D721Med (cell line): ENCODE measurements around the gene CHMP4A.

Experiments
- DNase-seq: peaks from one replicate; pipeline ENCODE4 v3.0.0; 2011; ENCODE audit warnings: low spot score; ENCODE audit not compliant: insufficient read length
- FAIRE-seq: peaks from 2 replicates; lab custom pipeline; 2011; peaks lifted over from hg19 to GRCh38; lab: Jason Lieb, UNC
- TF ChIP-seq, protein P1 (sequence below): IDR thresholded peaks from 2 replicates; pipeline ENCODE4 v1.5.1; 2012; ENCODE audit warnings: mild to moderate bottlenecking, control low read depth; ENCODE audit not compliant: insufficient read depth; ENCODE audit errors: missing control alignments

Gene CHMP4A

DNA sequence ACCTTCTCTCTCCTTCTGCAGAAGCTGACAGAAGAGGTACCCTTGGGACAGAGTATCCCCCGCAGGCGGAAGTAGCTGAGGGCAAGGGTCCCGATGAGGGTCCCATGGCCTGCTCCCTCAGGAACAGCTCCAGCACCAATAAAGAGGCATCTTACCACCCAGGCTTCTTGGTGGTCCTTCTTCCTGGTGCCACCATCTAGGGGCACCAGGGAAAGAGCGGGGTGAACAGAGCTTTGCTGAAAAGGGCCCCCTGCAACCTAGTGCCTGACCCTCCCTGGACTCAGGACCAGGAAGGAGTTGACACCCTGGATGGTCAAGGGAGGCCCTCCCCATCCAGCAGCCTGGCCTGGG, 52.8 kb downstream of the CHMP4A start:
- DNase-seq = no peak
- TF ChIP-seq, protein P1, sequence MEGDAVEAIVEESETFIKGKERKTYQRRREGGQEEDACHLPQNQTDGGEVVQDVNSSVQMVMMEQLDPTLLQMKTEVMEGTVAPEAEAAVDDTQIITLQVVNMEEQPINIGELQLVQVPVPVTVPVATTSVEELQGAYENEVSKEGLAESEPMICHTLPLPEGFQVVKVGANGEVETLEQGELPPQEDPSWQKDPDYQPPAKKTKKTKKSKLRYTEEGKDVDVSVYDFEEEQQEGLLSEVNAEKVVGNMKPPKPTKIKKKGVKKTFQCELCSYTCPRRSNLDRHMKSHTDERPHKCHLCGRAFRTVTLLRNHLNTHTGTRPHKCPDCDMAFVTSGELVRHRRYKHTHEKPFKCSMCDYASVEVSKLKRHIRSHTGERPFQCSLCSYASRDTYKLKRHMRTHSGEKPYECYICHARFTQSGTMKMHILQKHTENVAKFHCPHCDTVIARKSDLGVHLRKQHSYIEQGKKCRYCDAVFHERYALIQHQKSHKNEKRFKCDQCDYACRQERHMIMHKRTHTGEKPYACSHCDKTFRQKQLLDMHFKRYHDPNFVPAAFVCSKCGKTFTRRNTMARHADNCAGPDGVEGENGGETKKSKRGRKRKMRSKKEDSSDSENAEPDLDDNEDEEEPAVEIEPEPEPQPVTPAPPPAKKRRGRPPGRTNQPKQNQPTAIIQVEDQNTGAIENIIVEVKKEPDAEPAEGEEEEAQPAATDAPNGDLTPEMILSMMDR = no peak
- no peak for FAIRE-seq

GRCh38 chr14:24159777-24160498, 53.4 kb downstream of the CHMP4A start:
- FAIRE-seq (no peak), DNase-seq (no peak)
- TF ChIP-seq, protein P1 = no peak
